HK-2 (cell line): ENCODE data around the gene CREBZF.
"Not testable (repeated sequence)": the region's sequence is repeated elsewhere in the genome, so short reads cannot be mapped to it uniquely, and the experiment has no call there.

Experiments used
- DNase-seq: peaks from one replicate; pipeline ENCODE4 v3.0.0-alpha.2; 2018; ENCODE audit not compliant: unreplicated experiment

Gene CREBZF

DNA sequence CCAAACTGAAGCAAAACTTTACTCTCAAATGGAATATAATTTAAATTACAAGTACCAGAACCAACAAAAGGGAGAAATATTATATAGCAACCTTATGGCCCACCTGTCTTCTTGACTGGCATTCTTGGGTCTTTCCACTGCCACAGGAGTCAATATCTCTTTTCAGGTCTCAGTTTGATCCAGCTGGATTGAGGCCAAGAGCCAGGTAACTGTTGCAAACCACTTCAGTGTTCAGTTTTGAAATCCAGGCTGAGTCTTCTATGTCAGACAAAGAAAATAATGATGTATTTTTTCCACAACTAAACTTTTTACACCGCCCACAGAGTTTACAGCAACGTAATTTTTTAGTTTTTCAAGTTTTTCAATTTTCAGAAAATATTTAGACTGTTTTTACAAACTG, 38.4 kb downstream of the CREBZF start:
- no peak for DNase-seq

DNA sequence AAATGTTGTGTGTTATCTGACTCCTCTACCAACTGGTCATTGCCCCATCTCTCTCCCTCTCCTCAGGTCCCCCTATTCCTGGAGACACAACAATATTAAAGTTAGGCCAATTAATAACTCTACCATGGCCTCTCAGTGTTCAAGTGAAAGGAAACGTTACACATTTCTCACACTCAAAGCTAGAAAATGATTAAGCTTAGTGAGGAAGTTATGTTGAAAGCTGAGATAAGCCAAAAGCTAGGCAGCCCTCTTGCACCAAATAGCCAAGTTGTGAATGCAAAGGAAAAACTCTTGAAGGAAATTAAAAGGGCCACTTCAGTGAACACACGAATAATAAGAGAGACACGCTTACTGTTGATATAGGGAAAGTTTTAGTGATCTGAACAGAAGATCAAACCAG, 44.7 kb downstream of the CREBZF start:
- DNase-seq, result no peak

DNA sequence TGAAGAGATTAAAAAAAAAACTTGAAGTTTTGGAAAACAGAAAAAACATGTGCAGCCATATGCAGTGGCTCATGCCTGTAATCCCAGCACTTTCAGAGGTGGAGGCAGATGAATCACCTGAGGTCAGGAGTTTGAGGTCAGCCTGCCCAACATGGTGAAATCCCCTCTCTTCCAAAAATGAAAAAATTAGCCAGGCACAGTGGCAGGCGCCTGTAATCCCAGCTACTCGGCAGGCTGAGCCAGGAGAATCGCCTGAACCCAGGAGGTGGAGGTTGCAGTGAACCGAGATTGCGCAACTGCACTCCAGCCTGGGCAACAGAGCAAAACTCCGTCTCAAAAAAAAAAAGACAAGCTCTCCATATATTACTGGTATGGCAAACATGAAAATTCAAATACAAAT, 45.4 kb downstream of the CREBZF start:
- DNase-seq, result no peak

DNA sequence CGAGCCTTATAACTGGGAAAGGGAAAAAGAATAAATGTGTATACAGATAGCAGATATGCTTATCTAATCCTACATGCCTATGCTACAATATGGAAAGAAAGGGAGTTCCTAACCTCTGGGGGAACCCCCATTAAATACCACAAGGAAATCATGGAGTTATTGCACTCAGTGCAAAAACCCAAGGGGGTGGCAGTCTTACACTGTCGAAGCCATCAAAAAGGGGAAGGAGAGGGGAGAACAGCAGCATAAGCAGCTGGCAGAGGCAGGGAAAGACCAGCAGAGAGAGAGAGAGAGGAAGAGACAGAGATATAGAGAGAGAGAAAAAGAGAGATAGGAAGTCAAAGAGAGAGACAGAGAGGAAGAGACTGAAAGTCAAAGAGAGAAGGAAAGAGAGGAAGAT, 53.3 kb downstream of the CREBZF start:
- not testable (repeated sequence) for DNase-seq
